ENCODE data around the gene TMEM150A.

- TF ChIP-seq CTCF (IDR thresholded peaks at IDR 0.05) (no peak), POLR2A (IDR thresholded peaks at IDR 0.05) (no peak)
These were observed 2.8 kb downstream of the TMEM150A start for GRCh38 chr2:85599468-85600234.
